ENCODE results near the gene NCAM2. TPM values are rescaled to one million over a fixed set of nuclear protein-coding genes. Genes with fewer than 3 reads are reported as not detected.

The NCAM2 gene
- polyA plus RNA-seq, 3 donors = not detected

GRCh38 chr21:21122680-21123079 lies 124.5 kb downstream of the NCAM2 start:
- peaks cover 0 to 5% (median 3%) of the 10 kb centered on the region in 7 donors for H3K9me3 Mint-ChIP-seq
- no peak overlapping the region for H3K4me2 ChIP-seq (replicated peaks; ENCODE audit: extremely low read depth, low read length, poor library complexity, severe bottlenecking)
- H3K27me3 Mint-ChIP-seq (ENCODE audit: low read depth in 3 of 3) = no peaks in the 10 kb centered on the region
- no peak overlapping the region for H3K4me3 ChIP-seq (replicated peaks in 1 of 3; ENCODE audit: low read depth in 2 of 3, low read length in 3 of 3)
- H3K9ac ChIP-seq (ENCODE audit: insufficient read depth, low read length, poor library complexity, severe bottlenecking) = no peak overlapping the region
- intact Hi-C loops (cut with micrococcal nuclease) = no loop called here
- H4K20me1 ChIP-seq (ENCODE audit: insufficient read depth, low read length) = no peaks in the 10 kb centered on the region
- no peaks in the 10 kb centered on the region for H3K4me1 ChIP-seq (ENCODE audit: control insufficient read depth in 1 of 2, insufficient read depth in 2 of 2, low read length in 2 of 2)
- no peaks in the 10 kb centered on the region for H3K79me2 ChIP-seq (ENCODE audit: insufficient read depth, low read length)
- H3K27ac ChIP-seq (ENCODE audit: low read depth in 1 of 2, low read length in 2 of 2) = no peak overlapping the region
- no peak overlapping the region for H3K4me3 Mint-ChIP-seq
- DNase-seq = no peak
- H2AFZ ChIP-seq (ENCODE audit: insufficient read depth, low read depth, low read length, poor library complexity, severe bottlenecking) = no peak overlapping the region
- no peaks in the 10 kb centered on the region for H3K9me3 ChIP-seq (replicated peaks in 1 of 2; ENCODE audit: control insufficient read depth in 1 of 2, insufficient read depth in 1 of 2, low read length in 2 of 2)
- no peaks in the 10 kb centered on the region for H3K27me3 ChIP-seq (ENCODE audit: control insufficient read depth in 2 of 2, insufficient read depth in 2 of 2, low read length in 2 of 2)
- peaks cover 4% of the 10 kb centered on the region for H3K4me1 Mint-ChIP-seq
- H3K36me3 Mint-ChIP-seq = no peaks in the 10 kb centered on the region
- 94% methylated on average over 2 of the region's 3 CpGs for WGBS (ENCODE audit: insufficient coverage)
- H3K27ac Mint-ChIP-seq = no peak overlapping the region
- no peaks in the 10 kb centered on the region for H3K36me3 ChIP-seq (replicated peaks in 1 of 2; ENCODE audit: control insufficient read depth in 1 of 2, insufficient read depth in 2 of 2, low read length in 2 of 2)
- TF ChIP-seq, protein P1, sequence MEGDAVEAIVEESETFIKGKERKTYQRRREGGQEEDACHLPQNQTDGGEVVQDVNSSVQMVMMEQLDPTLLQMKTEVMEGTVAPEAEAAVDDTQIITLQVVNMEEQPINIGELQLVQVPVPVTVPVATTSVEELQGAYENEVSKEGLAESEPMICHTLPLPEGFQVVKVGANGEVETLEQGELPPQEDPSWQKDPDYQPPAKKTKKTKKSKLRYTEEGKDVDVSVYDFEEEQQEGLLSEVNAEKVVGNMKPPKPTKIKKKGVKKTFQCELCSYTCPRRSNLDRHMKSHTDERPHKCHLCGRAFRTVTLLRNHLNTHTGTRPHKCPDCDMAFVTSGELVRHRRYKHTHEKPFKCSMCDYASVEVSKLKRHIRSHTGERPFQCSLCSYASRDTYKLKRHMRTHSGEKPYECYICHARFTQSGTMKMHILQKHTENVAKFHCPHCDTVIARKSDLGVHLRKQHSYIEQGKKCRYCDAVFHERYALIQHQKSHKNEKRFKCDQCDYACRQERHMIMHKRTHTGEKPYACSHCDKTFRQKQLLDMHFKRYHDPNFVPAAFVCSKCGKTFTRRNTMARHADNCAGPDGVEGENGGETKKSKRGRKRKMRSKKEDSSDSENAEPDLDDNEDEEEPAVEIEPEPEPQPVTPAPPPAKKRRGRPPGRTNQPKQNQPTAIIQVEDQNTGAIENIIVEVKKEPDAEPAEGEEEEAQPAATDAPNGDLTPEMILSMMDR (IDR thresholded peaks at IDR 0.05) = no peak

- Mint-ChIP-seq H3K4me3 (no peak overlapping the region), H3K4me1 (peaks cover 3% of the 10 kb centered on the region), H3K27ac (no peak overlapping the region), H3K27me3 (ENCODE audit: low read depth in 3 of 3) (peaks cover 0 to 2% (median 0%) of the 10 kb centered on the region in 3 donors), H3K36me3 (no peaks in the 10 kb centered on the region), H3K9me3 (peaks cover 0 to 9% (median 0%) of the 10 kb centered on the region in 7 donors)
- H3K27me3 ChIP-seq (ENCODE audit: control insufficient read depth in 2 of 2, insufficient read depth in 2 of 2, low read length in 2 of 2) = no peaks in the 10 kb centered on the region
- H3K79me2 ChIP-seq (ENCODE audit: insufficient read depth, low read length) = no peaks in the 10 kb centered on the region
- no peak for DNase-seq
- no peaks in the 10 kb centered on the region for H3K4me1 ChIP-seq (ENCODE audit: control insufficient read depth in 1 of 2, insufficient read depth in 2 of 2, low read length in 2 of 2)
- H3K36me3 ChIP-seq (replicated peaks in 1 of 2; ENCODE audit: control insufficient read depth in 1 of 2, insufficient read depth in 2 of 2, low read length in 2 of 2) = no peaks in the 10 kb centered on the region
- H3K9ac ChIP-seq (ENCODE audit: insufficient read depth, low read length, poor library complexity, severe bottlenecking) = no peak overlapping the region
- TF ChIP-seq, protein P1 (IDR thresholded peaks at IDR 0.05) = no peak
- no peaks in the 10 kb centered on the region for H3K9me3 ChIP-seq (replicated peaks in 1 of 2; ENCODE audit: control insufficient read depth in 1 of 2, insufficient read depth in 1 of 2, low read length in 2 of 2)
- H3K27ac ChIP-seq (ENCODE audit: low read depth in 1 of 2, low read length in 2 of 2) = no peak overlapping the region
- intact Hi-C loops (cut with micrococcal nuclease) = no loop called here
- no peak overlapping the region for H2AFZ ChIP-seq (ENCODE audit: insufficient read depth, low read depth, low read length, poor library complexity, severe bottlenecking)
- no peak overlapping the region for H3K4me2 ChIP-seq (replicated peaks; ENCODE audit: extremely low read depth, low read length, poor library complexity, severe bottlenecking)
- no peak overlapping the region for H3K4me3 ChIP-seq (replicated peaks in 1 of 3; ENCODE audit: low read depth in 2 of 3, low read length in 3 of 3)
- H4K20me1 ChIP-seq (ENCODE audit: insufficient read depth, low read length) = no peaks in the 10 kb centered on the region
These were observed 134.2 kb downstream of the NCAM2 start for GRCh38 chr21:21132390-21132789.

All from CD14-positive monocyte (primary cell).